Heart left ventricle (tissue), 16 donors: ENCODE measurements around the gene PCDH15. TPM values are rescaled to one million over a fixed set of nuclear protein-coding genes. Genes with fewer than 3 reads are reported as not detected.

Experiments used
- ATAC-seq, 4 donors: fragments of 200-7000 bp; cut with Tn5 transposase; one replicate each; pipeline ENCODE4 v1.9.1; 2020 to 2022; ENCODE audit warnings: moderate library complexity in 4 of 4, mild to moderate bottlenecking in 3 of 4, moderate number of reproducible peaks in 1 of 4
- DNase-seq, 5 donors: peaks; one replicate each; pipeline ENCODE4 v3.0.0-alpha.2; 2020
- H3K27ac ChIP-seq, 12 donors: fragments of 200-600 bp; sonication (generic) in 4 of 12; one replicate each; pipeline versions ENCODE4 v1.5.0 to v1.8.0; 2016 to 2022; ENCODE audit warnings: mild to moderate bottlenecking in 2 of 12
- H3K27me3 ChIP-seq, 9 donors: fragments of 200-600 bp; sonication (generic) in 2 of 9; one replicate each; pipeline versions ENCODE4 v1.5.1 to v1.8.0; 2016 to 2022; ENCODE audit warnings: mild to moderate bottlenecking in 3 of 9
- H3K36me3 ChIP-seq, 9 donors: fragments of 200-600 bp; sonication (generic) in 2 of 9; one replicate each; pipeline versions ENCODE4 v1.5.0 to v1.8.0; 2018 to 2022; ENCODE audit warnings: mild to moderate bottlenecking in 2 of 9
- H3K4me1 ChIP-seq, 12 donors: fragments of 200-600 bp; sonication (generic) in 4 of 12; one replicate each; pipeline versions ENCODE4 v1.5.0 to v1.8.0; 2016 to 2022; ENCODE audit warnings: mild to moderate bottlenecking in 3 of 12
- H3K4me3 ChIP-seq, 12 donors: fragments of 200-600 bp; sonication (generic) in 4 of 12; one replicate each; pipeline versions ENCODE4 v1.5.0 to v1.8.0; 2017 to 2022; ENCODE audit warnings: mild to moderate bottlenecking in 9 of 12, moderate library complexity in 4 of 12
- H3K9me3 ChIP-seq, 12 donors: fragments of 200-600 bp; sonication (generic) in 4 of 12; one replicate each; pipeline versions ENCODE4 v1.5.0 to v1.8.0; 2016 to 2022; ENCODE audit warnings: mild to moderate bottlenecking in 1 of 12
- POLR2A ChIP-seq, 2 donors: fragments of 450-650 bp; IDR thresholded peaks; one replicate each; pipeline ENCODE4 v1.6.1; 2017; ENCODE audit warnings: antibody characterized with exemption in 2 of 2, mild to moderate bottlenecking in 2 of 2, moderate library complexity in 2 of 2
- WGBS, 4 donors: extraction: QIAGEN DNeasy Blood & Tissue Kit in 2 of 4; methylation state at CpG; one replicate each; pipeline versions ENCODE4 v1.1.5 to v1.1.7; 2013 to 2018; 5-methylcytosine and 5-hydroxymethylcytosine counted together
- intact Hi-C, 10 donors: fragments of 100-400 bp; cut with DNase I; formaldehyde crosslinking; loops; one replicate each; pipeline versions ENCODE4 v1.11.1 to v1.14.2; 2022
- polyA plus RNA-seq, 2 donors: library from polyadenylated mRNA; stranded (reverse); fragments of 200-250 nt; gene quantifications; one replicate each; pipeline ENCODE4 v1.2.3, GENCODE V29; 2013
- total RNA-seq, 9 donors: library from RNA; depleted of rRNA in 2 of 9; stranded (reverse); fragments of >200 nt in 2 of 9; fragmentation: NEBNext Ultra II Directional in 3 of 9; extraction: Animal tissue kit (Norgen Biotek cat#: 25700) in 3 of 9; gene quantifications; one replicate each; pipeline versions ENCODE4 v1.1.0 to v1.2.4, GENCODE V29; 2016 to 2023
- TF ChIP-seq, protein P1 (sequence below), 12 donors: fragments of 200-600 bp; sonication (generic) in 4 of 12; IDR thresholded peaks; one replicate each; pipeline versions ENCODE4 v1.5.0 to v1.8.0; 2018 to 2022; ENCODE audit warnings: antibody characterized with exemption in 12 of 12, mild to moderate bottlenecking in 5 of 12
- donor health status: ischemic (EF 13 %, LVEDD 7.1; RV severe dilation, severe dysfunction).
- donor health status: healthy with polysubstance abuse.
- donor health status: DM: no; HTN: yes; CAD: no.
- donor health status: DM: no; HTN: no; CAD: no.
- donor health status: ischemic (EF 25% LVEDD 6.9; RV normal size, moderate dysfunction).
- donor health status: ischemic (EF 25% LVEDD 5.7; RV mildly dilated, moderate dysfunction).
- donor health status: healthy.
- donor health status: DM: yes; HTN: yes; CAD: no.
- donor health status: ischemic (EF 35%, LVEDD 5.7; RV mildly dilated, moderate dysfunction).
- donor health status: nonischemic (EF 11% LVEDD 7.7; RV severe dilation, severe dysfunction).
- donor health status: DM: yes; HTN: yes; CAD: no.
- donor health status: PGD.
- donor health status: ischemic (EF 29% LVEDD 5.4; RV normal size, mild dysfunction).
- donor health status: nonischemic (EF 23%, LVEDD 6.1; RV moderate dilation, normal function).

The PCDH15 gene
- total and polyA plus RNA-seq, 11 donors, result 0.04 to 0.93 (median 0.13) TPM; not detected in 3

- no peak overlapping the region for H3K27ac ChIP-seq
- DNase-seq (no peak), ATAC-seq (no peak)
- no peaks in the 10 kb centered on the region for H3K27me3 ChIP-seq
- H3K36me3 ChIP-seq, result no peaks in the 10 kb centered on the region
- TF ChIP-seq, protein P1, sequence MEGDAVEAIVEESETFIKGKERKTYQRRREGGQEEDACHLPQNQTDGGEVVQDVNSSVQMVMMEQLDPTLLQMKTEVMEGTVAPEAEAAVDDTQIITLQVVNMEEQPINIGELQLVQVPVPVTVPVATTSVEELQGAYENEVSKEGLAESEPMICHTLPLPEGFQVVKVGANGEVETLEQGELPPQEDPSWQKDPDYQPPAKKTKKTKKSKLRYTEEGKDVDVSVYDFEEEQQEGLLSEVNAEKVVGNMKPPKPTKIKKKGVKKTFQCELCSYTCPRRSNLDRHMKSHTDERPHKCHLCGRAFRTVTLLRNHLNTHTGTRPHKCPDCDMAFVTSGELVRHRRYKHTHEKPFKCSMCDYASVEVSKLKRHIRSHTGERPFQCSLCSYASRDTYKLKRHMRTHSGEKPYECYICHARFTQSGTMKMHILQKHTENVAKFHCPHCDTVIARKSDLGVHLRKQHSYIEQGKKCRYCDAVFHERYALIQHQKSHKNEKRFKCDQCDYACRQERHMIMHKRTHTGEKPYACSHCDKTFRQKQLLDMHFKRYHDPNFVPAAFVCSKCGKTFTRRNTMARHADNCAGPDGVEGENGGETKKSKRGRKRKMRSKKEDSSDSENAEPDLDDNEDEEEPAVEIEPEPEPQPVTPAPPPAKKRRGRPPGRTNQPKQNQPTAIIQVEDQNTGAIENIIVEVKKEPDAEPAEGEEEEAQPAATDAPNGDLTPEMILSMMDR (IDR thresholded peaks at IDR 0.05), result no peak
- no peak for TF ChIP-seq POLR2A (IDR thresholded peaks at IDR 0.05)
- intact Hi-C loops, result no loop called here
- no peaks in the 10 kb centered on the region for H3K9me3 ChIP-seq
- no peaks in the 10 kb centered on the region for H3K4me1 ChIP-seq
- no peak overlapping the region for H3K4me3 ChIP-seq
- WGBS, 4 donors, result 73 to 85% (median 75%) methylated on average over 2 of the region's 2 CpGs
These were observed 150.5 kb downstream of the PCDH15 start for GRCh38 chr10:54650547-54650946.

DNA sequence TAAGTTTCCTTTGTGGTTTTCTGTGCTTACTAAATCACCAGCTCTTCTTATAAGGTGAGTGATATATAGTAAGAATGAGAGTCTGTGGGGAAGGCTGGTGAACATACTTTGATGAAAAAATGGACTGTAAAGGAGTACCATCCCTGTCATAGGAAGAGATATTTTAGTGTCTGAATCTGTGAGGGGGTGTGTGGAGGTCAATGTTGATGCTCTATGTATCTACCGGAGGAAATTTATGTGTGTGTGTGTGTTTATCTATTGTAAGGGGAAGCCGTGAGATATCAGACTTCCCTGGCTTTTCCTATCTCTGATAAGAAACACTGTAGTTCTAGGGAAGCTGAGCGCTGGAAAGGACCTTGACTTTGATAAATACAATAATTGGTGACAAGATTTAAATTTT is 179.0 kb downstream of the PCDH15 start:
- intact Hi-C loops, result no loop called here
- Histone ChIP-seq H3K4me3 (no peak overlapping the region), H3K27me3 (no peaks in the 10 kb centered on the region), H3K36me3 (no peaks in the 10 kb centered on the region), H3K9me3 (no peaks in the 10 kb centered on the region), H3K4me1 (no peaks in the 10 kb centered on the region), H3K27ac (no peak overlapping the region)
- 7 to 13% (median 12%) methylated on average over 3 of the region's 3 CpGs for WGBS, 4 donors
- no peak for TF ChIP-seq POLR2A (IDR thresholded peaks at IDR 0.05)
- TF ChIP-seq, protein P1 (IDR thresholded peaks at IDR 0.05), result no peak
- DNase-seq (no peak), ATAC-seq (no peak)

DNA sequence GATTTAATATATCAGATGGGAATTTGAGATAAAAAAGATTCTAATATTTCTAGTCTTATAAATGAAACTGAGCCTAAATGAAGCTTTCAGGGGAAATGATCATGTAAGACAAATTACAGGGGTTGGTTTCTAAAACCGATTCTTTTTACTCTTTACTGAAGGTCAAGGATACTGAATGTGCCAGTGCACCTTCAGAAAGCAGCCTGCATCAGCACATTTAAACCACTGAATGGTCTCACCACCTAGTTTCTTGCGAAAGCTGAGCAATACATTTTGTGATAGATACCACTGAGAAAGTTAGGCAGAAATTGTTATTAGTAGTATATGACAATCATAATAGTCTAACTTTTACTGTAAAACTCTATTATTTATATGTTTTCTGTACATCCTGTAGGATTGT is 180.7 kb downstream of the PCDH15 start:
- Histone ChIP-seq H3K27me3 (no peaks in the 10 kb centered on the region), H3K4me1 (no peaks in the 10 kb centered on the region), H3K27ac (no peak overlapping the region), H3K4me3 (no peak overlapping the region), H3K36me3 (no peaks in the 10 kb centered on the region), H3K9me3 (no peaks in the 10 kb centered on the region)
- 38 to 68% (median 64%) methylated on average over 2 of the region's 2 CpGs for WGBS, 4 donors
- TF ChIP-seq POLR2A (IDR thresholded peaks at IDR 0.05), result no peak
- TF ChIP-seq, protein P1 (IDR thresholded peaks at IDR 0.05), result no peak
- DNase-seq, result no peak
- ATAC-seq, result no peak
- intact Hi-C loops, result no loop called here

GRCh38 chr10:54614072-54614471 is 187.0 kb downstream of the PCDH15 start:
- H3K27ac ChIP-seq, result no peak overlapping the region
- H3K4me1 ChIP-seq, result no peaks in the 10 kb centered on the region
- no peaks in the 10 kb centered on the region for H3K27me3 ChIP-seq
- intact Hi-C loops, result no loop called here
- ATAC-seq, result no peak
- no peak for TF ChIP-seq POLR2A (IDR thresholded peaks at IDR 0.05)
- TF ChIP-seq, protein P1 (IDR thresholded peaks at IDR 0.05), result no peak
- no peaks in the 10 kb centered on the region for H3K9me3 ChIP-seq
- DNase-seq, result no peak
- H3K4me3 ChIP-seq, result no peak overlapping the region
- WGBS, 4 donors, result 32 to 67% (median 44%) methylated on average over 1 of the region's 1 CpG
- no peaks in the 10 kb centered on the region for H3K36me3 ChIP-seq
